ENCODE data around the gene TUBGCP5.

GRCh38 chr15:22954326-22954725 lies 85.0 kb downstream of the TUBGCP5 start:
- TF ChIP-seq CTCF (IDR thresholded peaks at IDR 0.05): no peak
- TF ChIP-seq POLR2AphosphoS5 (IDR thresholded peaks at IDR 0.05): no peak
